ENCODE measurements around the gene LCE1A.

Gene LCE1A

DNA sequence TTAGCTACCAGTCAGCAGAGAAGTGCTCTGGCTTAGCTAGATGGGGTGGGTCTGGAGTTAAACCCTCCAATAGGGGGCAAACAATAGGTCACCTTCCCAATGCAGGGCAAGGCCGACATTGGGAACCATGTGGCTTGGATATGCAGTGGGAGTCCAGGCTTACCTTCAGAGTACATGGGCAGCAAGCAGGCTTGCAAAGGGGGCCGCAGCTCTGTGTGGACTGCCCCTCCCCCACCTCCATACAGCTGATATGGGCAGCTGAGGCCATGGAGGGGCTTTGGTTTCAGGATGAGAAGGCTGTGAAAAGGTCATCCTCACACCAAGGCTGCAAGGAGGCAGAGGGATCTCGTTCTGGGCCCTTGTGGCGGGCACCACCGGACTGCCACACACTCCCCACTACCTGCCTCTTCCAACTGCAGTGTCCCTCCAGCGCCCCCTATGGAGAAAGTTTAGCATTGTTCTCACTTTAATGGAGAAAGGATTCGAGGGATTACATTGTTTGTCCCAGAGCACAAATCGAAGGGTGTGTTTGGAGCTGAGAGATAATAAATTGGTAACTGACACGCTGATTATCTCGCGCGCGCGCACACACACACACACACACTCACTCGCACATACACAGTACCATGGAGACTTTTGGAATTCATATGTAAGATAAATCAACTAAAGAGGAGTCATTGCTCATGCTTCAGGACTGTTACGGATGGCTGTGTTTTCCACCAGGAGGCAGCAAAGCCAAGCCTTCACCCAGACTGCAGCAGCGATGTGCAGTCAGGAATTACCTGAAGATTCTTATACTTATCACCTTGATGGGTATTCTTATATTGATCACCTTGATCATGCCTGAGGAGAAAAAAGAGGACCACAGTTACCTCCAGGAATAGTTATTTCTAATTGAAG, 43.8 kb downstream of the LCE1A start:
- DNase-seq: peak in 1 of 2 experiments; percentile 18

DNA sequence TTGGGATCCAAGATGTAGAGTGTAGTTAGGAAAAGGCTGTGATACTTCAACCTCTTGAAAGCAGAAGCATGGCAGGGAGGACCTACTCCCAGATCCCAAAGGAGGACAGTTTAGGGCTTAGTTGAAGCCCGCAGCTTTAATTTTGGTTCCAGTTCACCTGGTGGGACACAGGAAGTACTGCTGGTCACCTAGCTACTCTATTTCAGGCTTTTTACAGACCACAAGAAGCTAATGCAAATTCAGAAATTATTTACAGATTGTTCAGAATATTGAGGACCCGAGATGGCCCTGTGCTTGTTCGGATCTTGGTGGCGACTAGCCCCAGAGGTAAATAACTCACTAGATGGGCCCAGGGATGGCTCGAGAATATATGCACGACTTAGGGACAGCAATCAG, 44.5 kb downstream of the LCE1A start:
- no peak for DNase-seq

DNA sequence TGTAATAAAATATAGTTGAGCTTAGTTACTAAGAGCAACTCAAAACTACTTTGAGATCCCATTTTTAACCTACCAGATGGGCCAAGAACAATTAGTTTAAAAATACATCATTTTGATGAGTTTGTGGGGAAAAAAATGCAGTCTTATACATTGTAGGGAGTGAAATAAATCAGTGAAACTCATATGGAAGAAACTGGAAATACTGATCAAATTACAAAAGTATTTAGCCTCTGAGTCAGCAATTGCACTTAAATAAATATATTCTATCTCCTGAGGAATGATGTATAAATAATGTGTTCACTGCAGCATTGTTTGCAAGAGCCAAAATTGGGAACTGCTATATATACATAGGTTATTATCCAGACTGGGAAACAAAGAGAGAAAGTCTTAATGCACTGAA, 46.2 kb downstream of the LCE1A start:
- no peak for DNase-seq

DNA sequence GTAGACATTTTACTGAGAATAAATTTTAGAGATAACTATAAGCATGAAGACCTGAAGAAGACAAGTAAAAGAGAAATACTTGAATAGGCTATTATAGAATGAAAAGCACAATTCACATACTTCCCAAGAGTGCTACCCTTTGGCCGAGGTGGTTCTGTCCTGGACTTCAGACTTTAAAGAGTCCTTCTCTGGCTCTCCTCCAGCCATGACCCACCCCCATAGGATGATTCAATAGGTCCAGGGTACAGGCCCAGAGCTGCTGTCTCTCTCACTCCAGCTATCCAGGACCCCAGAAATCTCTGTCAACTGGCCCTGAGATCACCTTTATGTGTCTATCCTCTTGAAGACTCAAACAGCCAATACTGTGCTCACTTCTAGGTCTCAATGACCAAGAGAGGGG, 49.6 kb downstream of the LCE1A start:
- no peak for DNase-seq
